Activated CD8-positive, alpha-beta memory T cell treated with anti-CD3 and anti-CD28 coated beads, Interleukin-2, amount 50 U/mL, for 1 hour (primary cell): ENCODE measurements around the gene ALX1.
"Not testable (repeated sequence)": the region's sequence is repeated elsewhere in the genome, so short reads cannot be mapped to it uniquely, and the experiment has no call there.

Experiments
- DNase-seq: peaks from one replicate; pipeline ENCODE4 v3.0.0-alpha.2; 2020; ENCODE audit errors: extremely low read depth

Gene ALX1

DNA sequence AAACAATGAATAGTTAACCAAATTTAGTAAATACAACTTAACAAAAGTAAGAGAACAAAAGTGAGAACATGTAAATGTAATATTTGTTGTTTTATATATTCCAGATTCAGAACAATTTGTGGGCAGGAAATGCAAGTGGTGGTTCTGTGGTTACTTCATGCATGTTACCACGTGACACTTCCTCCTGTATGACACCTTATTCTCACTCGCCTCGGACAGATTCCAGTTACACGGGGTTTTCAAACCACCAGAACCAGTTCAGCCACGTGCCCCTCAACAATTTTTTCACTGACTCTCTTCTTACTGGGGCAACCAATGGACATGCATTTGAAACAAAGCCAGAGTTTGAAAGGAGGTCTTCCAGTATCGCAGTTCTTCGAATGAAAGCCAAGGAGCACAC lies 21.0 kb downstream of the ALX1 start:
- no peak for DNase-seq

DNA sequence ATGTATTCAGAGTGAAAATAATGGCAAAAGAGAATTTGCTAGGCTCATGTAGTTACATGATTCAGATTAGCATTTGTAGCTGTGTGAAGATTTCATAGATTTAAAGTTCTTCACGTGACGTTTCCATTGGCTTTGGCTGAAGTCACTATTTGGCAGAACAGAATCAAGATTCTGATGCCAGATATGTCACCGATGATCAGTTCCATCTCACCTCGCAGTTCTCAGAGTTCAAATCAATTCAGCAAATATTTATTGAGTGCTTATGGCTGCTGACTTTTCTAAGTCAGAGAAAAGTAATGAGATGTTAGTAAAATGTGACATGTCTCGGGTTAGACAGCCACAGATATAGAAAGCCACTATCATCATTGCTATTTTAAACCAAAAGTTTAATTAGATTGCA lies 28.4 kb downstream of the ALX1 start:
- DNase-seq, result no peak

DNA sequence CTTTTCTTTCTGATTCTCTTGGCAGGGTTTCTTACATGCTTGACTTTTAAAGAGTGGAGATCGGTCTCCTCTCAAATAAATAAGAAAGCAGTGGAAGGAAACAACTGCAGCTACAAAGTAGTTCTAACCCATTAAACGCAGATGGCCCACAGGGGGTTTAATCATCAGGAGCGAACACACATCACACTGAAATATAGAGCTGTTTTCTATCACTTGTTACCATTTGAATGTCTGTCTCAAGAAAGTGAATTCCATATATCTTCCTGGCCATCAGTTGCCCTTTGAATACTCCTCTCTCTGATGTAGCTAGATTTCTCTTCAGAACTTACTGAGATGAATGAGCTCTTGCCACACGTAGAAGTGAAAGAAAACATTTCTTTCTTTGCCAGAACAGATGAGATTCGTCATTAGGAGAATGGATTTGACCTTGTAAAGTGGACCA lies 29.1 kb downstream of the ALX1 start:
- DNase-seq, result no peak

DNA sequence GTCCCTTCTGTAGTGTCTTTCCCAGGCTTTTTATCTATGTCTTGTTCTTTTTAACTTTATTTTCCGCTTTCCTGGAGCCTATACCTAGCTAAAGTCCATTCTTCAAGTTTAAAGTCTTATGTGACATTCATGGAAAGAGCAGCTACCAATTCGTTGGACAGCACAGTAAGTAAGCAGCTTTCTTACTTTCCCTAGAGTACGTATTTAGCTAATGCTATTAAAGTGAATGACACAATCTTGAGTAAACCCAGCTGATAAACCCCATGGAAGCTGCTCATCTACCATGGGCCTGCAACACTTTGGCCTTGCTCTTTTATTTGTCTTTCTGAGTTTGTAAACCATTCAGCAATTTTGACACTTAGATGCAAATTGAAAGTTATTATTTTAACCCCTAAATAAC lies 30.0 kb downstream of the ALX1 start:
- no peak for DNase-seq

DNA sequence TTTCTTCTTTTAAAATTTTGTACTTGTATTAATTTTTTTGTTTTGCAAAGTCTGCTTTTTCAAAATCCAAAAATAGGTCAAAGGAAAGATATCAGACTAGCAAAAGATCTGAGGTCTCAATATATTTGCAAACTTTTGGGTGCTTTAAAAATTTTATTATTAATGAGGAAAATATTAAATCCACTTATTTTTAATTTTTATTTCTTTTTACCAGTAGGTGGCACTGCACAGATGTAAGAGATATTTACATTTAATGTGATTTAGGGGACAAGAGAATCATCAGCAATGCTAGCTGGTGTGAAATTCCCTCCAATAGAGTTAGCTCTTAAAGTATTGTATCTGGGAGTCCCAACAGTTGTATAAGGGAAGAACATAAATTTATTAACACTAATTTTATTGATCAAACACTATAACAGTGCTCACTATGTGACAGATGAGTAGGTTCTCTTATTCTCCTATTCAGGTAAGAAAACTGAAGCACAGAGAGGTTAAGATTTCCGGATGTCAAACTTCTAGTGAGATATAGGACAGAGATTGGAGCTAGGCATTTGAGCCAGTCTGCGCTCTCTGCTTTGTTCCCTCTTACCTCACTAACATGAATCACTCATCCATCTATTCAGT lies 30.5 kb downstream of the ALX1 start:
- no peak for DNase-seq

DNA sequence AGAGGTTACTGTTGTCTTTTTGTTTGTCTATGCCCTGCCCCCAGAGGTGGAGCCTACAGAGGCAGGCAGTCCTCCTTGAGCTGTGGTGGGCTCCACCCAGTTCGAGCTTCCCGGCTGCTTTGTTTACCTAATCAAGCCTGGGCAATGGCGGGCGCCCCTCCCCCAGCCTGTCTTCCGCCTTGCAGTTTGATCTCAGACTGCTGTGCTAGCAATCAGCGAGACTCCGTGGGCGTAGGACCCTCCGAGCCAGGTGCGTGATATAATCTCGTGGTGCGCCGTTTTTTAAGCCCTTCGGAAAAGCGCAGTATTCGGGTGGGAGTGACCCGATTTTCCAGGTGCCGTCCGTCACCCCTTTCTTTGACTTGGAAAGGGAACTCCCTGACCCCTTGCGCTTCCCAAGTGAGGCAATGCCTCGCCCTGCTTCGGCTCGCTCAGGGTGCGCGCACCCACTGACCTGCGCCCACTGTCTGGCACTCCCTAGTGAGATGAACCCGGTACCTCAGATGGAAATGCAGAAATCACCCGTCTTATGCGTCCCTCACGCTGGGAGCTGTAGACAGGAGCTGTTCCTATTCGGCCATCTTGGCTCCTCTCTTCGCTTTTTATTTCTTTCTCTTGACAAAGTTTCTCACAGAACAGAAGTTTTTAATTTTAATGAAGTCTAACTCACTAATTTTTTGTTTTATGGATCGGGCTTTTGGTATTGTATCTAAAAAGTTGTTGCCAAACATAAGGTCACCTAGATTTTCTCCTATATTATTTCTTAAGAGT lies 38.0 kb downstream of the ALX1 start:
- DNase-seq, result not testable (repeated sequence)

DNA sequence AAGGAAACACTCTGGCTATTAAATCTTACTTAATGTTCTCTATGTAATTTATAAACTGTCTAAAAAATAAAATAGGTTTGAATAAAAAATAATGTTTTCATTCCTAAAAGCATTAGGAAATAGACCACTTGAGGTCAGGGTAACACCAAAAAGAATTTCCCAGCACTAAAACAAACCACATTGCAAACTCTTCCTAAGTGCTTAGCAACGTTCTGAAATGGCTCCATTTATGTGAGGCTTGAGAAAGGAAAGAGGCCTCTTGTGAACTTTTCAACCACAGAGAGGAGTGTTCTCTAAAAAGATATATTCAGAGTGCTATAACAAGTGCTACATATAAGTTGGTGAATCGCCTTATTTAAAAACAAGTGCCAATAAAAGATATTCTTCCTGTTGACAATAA lies 42.7 kb downstream of the ALX1 start:
- no peak for DNase-seq

DNA sequence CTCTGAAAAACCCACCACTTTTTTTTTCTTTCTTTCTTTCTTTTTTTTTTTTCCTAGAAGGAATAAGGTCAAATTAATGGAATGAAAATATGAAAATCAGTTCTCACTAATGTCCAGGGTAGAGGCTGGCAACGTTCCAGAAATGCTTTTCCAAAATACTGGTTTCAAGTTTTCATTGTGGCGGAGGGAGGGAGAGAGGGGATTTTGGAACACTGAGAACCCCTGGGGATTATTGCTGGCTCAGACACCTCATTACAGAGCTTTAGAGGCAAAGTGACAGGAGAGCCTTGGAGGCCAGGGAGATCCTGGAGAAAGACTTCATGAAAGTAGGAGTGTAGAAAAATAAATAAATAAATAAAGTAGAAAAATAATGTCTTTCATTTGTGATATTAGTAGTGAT lies 45.4 kb downstream of the ALX1 start:
- no peak for DNase-seq

DNA sequence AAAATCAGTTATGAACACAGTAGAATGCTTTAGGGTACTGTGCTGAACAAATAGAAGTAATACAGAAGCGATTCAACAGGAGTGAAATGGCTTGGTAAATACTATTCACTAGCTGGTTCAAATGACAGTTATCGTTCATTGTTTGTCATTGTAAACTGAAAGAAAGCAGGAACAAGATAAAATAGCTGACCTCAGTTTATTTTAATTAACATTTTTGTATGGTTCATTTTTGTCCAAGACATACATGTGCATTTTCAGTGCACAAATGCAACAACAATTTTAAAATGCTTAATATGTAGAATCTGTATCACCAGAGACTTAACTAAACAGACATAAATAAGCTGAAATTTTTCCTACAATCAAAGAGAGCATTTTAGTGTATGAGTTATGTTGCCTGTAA lies 49.9 kb downstream of the ALX1 start:
- no peak for DNase-seq

DNA sequence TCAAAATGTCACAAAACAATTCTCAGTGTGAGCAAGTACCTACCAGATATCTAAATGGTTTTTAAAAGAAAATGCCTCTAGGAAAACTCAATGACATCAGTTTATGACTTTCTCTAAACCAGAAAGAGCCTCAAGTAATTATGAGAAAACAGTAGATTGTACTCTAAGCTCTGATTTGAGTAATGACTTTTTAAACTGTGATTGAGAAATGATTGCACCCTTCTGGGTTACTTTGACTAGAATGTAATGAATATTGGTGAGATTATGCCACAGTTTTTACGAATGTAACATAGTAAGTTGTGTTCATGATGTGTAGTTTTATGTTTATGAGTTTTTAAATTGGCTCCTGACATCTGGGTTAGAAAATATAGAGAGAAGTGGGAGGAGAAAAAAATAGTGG lies 68.8 kb downstream of the ALX1 start:
- DNase-seq, result no peak

DNA sequence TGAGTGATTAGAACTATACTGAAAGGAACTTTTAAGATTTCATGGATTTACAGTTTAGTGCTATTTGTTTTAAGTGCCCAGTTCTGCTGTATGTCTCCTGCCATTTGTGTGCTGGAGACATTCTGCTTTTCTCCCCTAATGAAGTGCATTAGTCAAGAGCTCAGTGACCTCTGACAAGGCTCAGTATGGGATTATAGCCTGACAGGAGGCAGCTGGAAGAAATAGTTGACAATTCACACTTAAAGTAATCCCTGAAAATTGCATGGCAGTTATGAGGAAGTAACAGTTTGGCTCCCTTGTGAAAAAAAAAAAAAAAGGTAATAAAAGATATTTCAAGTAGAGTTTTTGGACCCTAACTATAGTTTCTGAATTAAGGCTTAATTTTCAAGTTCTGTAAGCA lies 70.3 kb downstream of the ALX1 start:
- DNase-seq, result no peak
